Astrocyte of the spinal cord (primary cell): ENCODE results near the gene PRM3.

Experiments
- DNase-seq: peaks from one replicate; pipeline ENCODE4 v3.0.0; 2011; ENCODE audit warnings: low read depth, low spot score
- H3K4me3 ChIP-seq: 2 replicates; pipeline ENCODE4 v1.5.1; 2011; ENCODE audit warnings: low read depth, mild to moderate bottlenecking, low read length, moderate library complexity
- CTCF ChIP-seq: IDR thresholded peaks from 2 replicates; pipeline ENCODE4 v1.5.1; 2012; ENCODE audit warnings: low read depth, mild to moderate bottlenecking, low read length, inconsistent platforms
- in situ Hi-C: cut with HindIII; loops from 2 replicates; pipeline ENCODE4 v1.10.0; 2017; ENCODE audit warnings: low sequenced_read_pairs

Gene PRM3

GRCh38 chr16:11250091-11250785 lies 23.2 kb downstream of the PRM3 start:
- TF ChIP-seq CTCF, result no peak
- DNase-seq, result peak; percentile 9
- in situ Hi-C loops, result no loop called here

GRCh38 chr16:11249233-11250061 lies 24.0 kb downstream of the PRM3 start:
- no peak for DNase-seq
- in situ Hi-C loops, result no loop called here
- H3K4me3 ChIP-seq, result no peak overlapping the region
- no peak for TF ChIP-seq CTCF

More at GRCh38 chr16:11250091-11250785, 23.2 kb downstream of the PRM3 start:
- no peak overlapping the region for H3K4me3 ChIP-seq

- in situ Hi-C loops, result no loop called here
- no peak for TF ChIP-seq CTCF
- DNase-seq, result no peak
- no peak overlapping the region for H3K4me3 ChIP-seq
These were observed 25.3 kb downstream of the PRM3 start for GRCh38 chr16:11248133-11248532.

GRCh38 chr16:11245988-11246387 lies 27.4 kb downstream of the PRM3 start:
- DNase-seq, result no peak
- in situ Hi-C loops, result no loop called here

GRCh38 chr16:11245222-11245737 lies 28.1 kb downstream of the PRM3 start:
- no peak for TF ChIP-seq CTCF
- no peak overlapping the region for H3K4me3 ChIP-seq
- in situ Hi-C loops, result no loop called here

More at GRCh38 chr16:11245988-11246387, 27.4 kb downstream of the PRM3 start:
- no peak for TF ChIP-seq CTCF
- no peak overlapping the region for H3K4me3 ChIP-seq

GRCh38 chr16:11242658-11243057 lies 30.8 kb downstream of the PRM3 start:
- no peak overlapping the region for H3K4me3 ChIP-seq
- in situ Hi-C loops, result no loop called here
- DNase-seq, result no peak
- TF ChIP-seq CTCF, result no peak

More at GRCh38 chr16:11245222-11245737, 28.1 kb downstream of the PRM3 start:
- DNase-seq, result no peak
